Mucosa of descending colon (tissue), 3 donors: Measurements from ENCODE around the gene THBS4. TPM values are rescaled to one million over a fixed set of nuclear protein-coding genes. Genes with fewer than 3 reads are reported as not detected.

Experiments used
- ATAC-seq: fragments of 200-7000 bp; cut with Tn5 transposase; one replicate; pipeline ENCODE4 v1.9.1; 2020; ENCODE audit warnings: mild to moderate bottlenecking, moderate library complexity
- DNase-seq, 3 donors: peaks; one replicate each; pipeline ENCODE4 v3.0.0-alpha.2; 2020
- H3K36me3 ChIP-seq: fragments of 200-600 bp; one replicate; pipeline ENCODE4 v1.8.0; 2021; ENCODE audit warnings: low read depth, mild to moderate bottlenecking
- H3K4me1 ChIP-seq: fragments of 200-600 bp; one replicate; pipeline ENCODE4 v1.8.0; 2021; ENCODE audit warnings: low read depth, mild to moderate bottlenecking
- H3K4me3 ChIP-seq: fragments of 200-600 bp; one replicate; pipeline ENCODE4 v1.8.0; 2021; ENCODE audit warnings: mild to moderate bottlenecking
- H3K9me3 ChIP-seq: fragments of 200-600 bp; one replicate; pipeline ENCODE4 v1.8.0; 2021; ENCODE audit warnings: mild to moderate bottlenecking
- intact Hi-C, 2 donors: fragments of 100-400 bp; cut with DNase I in 1 of 2; cut with micrococcal nuclease in 1 of 2; formaldehyde crosslinking; loops; one replicate each; pipeline versions ENCODE4 v1.11.0 to v1.11.1; 2022; cut with DNase I, micrococcal nuclease
- total RNA-seq, 3 donors: library from RNA; stranded (reverse); fragmentation: NEBNext Ultra II Directional in 2 of 3; extraction: Animal tissue kit (Norgen Biotek cat#: 25700) in 2 of 3; gene quantifications; one replicate each; pipeline versions ENCODE4 v1.2.1 to v1.2.4, GENCODE V29; 2021 to 2023
- TF ChIP-seq, protein P1 (sequence below): fragments of 200-600 bp; IDR thresholded peaks from one replicate; pipeline ENCODE4 v1.8.0; 2022; ENCODE audit warnings: antibody characterized with exemption, mild to moderate bottlenecking
- donor health status: DM: no; HTN: no; CAD: no; lungs with moderate emphysema.
- donor health status: DM: no; HTN: no; CAD: no.
- donor health status: DM: no; HTN: yes; CAD: no.

Gene THBS4
- total RNA-seq, 3 donors from 2014 or later = 0.84 to 26.2 (median 4.8) TPM

DNA sequence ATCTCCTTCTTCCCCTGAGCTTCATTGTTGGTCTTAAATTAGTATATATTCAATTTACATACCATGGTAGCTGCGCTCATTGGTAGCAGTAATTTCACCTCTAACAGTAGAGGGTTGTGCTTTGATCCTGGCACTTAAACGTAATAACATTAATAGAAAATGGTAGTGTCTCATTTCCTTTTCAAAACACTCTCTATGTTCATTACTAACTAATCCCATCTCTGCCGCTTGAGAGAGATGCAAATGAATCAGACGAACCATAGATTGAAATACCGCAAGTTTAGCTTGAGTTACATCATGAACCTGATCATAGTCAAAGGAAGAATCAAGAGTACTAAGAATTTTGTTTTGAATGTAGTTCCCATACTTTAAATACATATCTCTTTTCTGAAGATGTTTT, 2.2 kb downstream of the THBS4 start:
- DNase-seq (no peak), ATAC-seq (no peak)
- intact Hi-C loops = no loop called here
- H3K4me3 ChIP-seq = no peak overlapping the region
- TF ChIP-seq, protein P1, sequence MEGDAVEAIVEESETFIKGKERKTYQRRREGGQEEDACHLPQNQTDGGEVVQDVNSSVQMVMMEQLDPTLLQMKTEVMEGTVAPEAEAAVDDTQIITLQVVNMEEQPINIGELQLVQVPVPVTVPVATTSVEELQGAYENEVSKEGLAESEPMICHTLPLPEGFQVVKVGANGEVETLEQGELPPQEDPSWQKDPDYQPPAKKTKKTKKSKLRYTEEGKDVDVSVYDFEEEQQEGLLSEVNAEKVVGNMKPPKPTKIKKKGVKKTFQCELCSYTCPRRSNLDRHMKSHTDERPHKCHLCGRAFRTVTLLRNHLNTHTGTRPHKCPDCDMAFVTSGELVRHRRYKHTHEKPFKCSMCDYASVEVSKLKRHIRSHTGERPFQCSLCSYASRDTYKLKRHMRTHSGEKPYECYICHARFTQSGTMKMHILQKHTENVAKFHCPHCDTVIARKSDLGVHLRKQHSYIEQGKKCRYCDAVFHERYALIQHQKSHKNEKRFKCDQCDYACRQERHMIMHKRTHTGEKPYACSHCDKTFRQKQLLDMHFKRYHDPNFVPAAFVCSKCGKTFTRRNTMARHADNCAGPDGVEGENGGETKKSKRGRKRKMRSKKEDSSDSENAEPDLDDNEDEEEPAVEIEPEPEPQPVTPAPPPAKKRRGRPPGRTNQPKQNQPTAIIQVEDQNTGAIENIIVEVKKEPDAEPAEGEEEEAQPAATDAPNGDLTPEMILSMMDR = no peak
- H3K4me1 ChIP-seq = no peaks in the 10 kb centered on the region
- H3K9me3 ChIP-seq = no peaks in the 10 kb centered on the region
- no peaks in the 10 kb centered on the region for H3K36me3 ChIP-seq

DNA sequence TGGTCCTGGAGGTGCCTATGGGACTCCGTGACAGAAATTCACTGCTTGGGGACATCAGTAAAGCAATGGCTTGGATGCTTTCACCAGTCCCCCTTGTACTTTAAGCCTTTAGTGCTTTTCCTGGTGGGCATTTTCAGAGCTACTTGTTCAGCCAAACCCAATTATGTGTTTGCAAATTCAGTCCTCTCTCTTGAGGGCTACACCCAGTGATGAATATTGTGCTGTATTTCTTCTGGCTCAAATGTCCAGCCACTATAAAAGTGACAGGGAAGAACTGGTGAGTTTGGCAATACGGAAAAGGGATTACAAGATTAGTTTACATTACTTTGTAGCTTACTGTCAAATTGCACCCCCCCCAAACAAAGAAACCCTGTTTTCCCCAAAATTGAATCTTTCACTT, 4.5 kb downstream of the THBS4 start:
- Histone ChIP-seq H3K4me1 (no peaks in the 10 kb centered on the region), H3K4me3 (no peak overlapping the region), H3K36me3 (no peaks in the 10 kb centered on the region), H3K9me3 (no peaks in the 10 kb centered on the region)
- TF ChIP-seq, protein P1 = no peak
- ATAC-seq (no peak), DNase-seq (no peak)
- intact Hi-C loops = no loop called here

DNA sequence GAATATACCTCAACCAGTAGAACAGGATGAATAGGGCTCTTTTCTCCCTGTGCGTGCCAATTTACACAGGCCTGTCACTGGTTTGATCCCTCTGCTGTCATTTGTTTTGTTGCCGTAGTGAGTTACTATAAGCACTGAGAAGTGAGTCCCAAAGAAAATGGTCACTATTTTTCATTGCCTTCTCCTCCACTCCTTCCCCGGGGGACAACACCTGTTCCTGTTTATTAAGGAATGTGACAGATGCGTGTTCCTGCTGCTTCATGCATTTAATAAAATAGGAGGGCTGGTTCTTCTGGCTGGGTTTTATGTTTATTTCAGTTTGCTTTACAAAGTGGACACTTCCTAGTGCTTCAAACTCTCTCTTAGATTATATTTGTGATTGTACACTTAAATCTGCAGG, 6.4 kb downstream of the THBS4 start:
- intact Hi-C loops = no loop called here
- no peak for ATAC-seq
- Histone ChIP-seq H3K36me3 (no peaks in the 10 kb centered on the region), H3K4me1 (no peaks in the 10 kb centered on the region), H3K9me3 (no peaks in the 10 kb centered on the region), H3K4me3 (no peak overlapping the region)
- DNase-seq = no peak
- TF ChIP-seq, protein P1 = no peak

DNA sequence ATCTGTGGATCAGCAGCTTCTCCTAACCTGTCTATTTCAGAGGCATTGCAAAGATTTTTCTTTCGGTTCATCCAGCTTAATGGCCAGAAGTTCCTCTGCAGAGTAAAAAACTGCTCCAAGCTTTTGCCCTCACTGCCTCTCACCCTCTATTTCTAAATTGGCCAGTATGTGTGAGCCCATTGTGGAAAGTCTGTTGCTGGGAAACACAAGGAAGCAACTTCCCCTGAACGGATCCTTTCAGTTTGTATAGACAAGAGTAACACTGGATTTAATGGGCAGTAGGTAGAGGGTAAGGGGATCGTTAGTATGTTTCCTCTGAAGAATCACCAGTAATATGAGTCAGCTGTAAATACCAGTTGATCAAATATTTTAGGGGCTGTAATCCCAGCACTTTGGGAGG, 7.2 kb downstream of the THBS4 start:
- no peak for ATAC-seq
- Histone ChIP-seq H3K4me3 (no peak overlapping the region), H3K9me3 (no peaks in the 10 kb centered on the region), H3K4me1 (no peaks in the 10 kb centered on the region), H3K36me3 (no peaks in the 10 kb centered on the region)
- TF ChIP-seq, protein P1 = no peak
- intact Hi-C loops = no loop called here
- DNase-seq = no peak

DNA sequence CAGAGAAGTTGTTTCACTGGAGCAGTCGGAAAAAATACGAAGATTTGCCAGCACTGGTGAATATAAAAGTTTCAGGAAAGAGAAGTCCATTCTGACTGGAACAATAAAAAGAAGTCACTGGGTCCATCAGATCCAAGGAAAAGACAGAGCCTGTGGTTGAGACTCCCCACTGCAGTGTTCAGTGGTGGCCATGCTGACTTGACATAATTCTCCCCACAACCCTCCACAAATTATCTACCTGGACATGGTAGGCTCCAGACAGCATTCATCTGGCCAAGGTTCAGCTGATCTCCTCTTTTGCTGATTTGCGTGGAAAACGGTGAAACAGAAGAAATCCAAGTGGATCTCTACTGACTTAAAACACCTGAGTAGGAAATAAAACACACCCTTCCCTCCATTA, 8.0 kb downstream of the THBS4 start:
- ATAC-seq (no peak), DNase-seq (no peak)
- H3K4me3 ChIP-seq = no peak overlapping the region
- TF ChIP-seq, protein P1 = no peak
- H3K9me3 ChIP-seq = no peaks in the 10 kb centered on the region
- H3K4me1 ChIP-seq = no peaks in the 10 kb centered on the region
- H3K36me3 ChIP-seq = no peaks in the 10 kb centered on the region
- intact Hi-C loops = no loop called here

DNA sequence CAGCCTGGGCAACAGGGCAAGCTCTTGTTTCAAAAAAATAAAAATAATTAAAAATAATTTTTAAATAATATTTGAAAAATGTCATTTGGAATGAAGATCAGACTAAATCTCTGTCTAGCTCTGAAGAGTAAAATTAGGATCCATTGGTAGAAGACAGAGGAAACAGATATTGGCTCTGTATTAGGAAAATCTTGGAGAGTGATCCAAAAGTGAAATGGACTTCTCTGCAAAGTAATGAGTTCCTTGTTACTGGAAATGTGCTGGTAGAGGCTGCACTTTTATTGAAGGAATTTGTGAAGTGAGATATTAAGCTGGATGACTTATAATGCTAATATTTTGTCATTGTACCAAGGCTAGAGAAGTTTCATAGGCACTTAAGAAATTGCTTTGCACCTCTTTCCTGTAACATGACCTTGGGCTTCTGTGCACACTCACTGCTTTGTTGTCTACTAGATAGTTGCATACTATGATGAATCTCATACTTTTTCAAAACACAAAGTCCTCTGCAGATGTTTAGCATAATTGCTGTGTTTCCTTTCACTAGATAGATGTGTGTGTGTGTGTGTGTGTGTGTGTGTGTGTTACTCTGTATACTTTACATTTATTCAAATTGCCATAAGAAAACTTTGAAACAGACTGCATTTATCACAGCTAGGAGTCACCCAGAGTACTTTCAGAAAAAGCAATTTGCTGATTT, 13.1 kb downstream of the THBS4 start:
- DNase-seq (no peak), ATAC-seq (no peak)
- no peaks in the 10 kb centered on the region for H3K9me3 ChIP-seq
- H3K4me1 ChIP-seq = no peaks in the 10 kb centered on the region
- no peaks in the 10 kb centered on the region for H3K36me3 ChIP-seq
- no peak overlapping the region for H3K4me3 ChIP-seq
- TF ChIP-seq, protein P1 = no peak
- intact Hi-C loops = no loop called here
